HepG2 (cell line): Measurements from ENCODE around the gene RNU6-1. TPM values are rescaled to one million over a fixed set of nuclear protein-coding genes. Genes with fewer than 3 reads are reported as not detected.

ENCODE experiments used
- ATAD3A ChIP-seq: sonication (generic); formaldehyde crosslinking; IDR thresholded peaks from 2 replicates; pipeline ENCODE4 v1.4.0; 2020; ENCODE audit warnings: missing genetic modification reagents
- CBX1 ChIP-seq: IDR thresholded peaks from one replicate; pipeline ENCODE4 v1.6.1; 2016; ENCODE audit warnings: antibody characterized with exemption, low read depth
- CHD2 ChIP-seq: IDR thresholded peaks from 2 replicates; pipeline ENCODE4 v1.6.1; 2011; ENCODE audit warnings: low read depth, low read length, improper control_type of control experiment
- FOXA3 ChIP-seq: IDR thresholded peaks from 2 replicates; pipeline ENCODE4 v1.6.1; 2016; ENCODE audit warnings: missing genetic modification reagents, missing compliant biosample characterization
- GATAD1 ChIP-seq: IDR thresholded peaks from 2 replicates; pipeline ENCODE4 v1.6.1; 2016; ENCODE audit warnings: missing genetic modification reagents, missing compliant biosample characterization
- GMEB1 ChIP-seq: sonication (generic); formaldehyde crosslinking; IDR thresholded peaks from 2 replicates; pipeline ENCODE4 v1.5.1; 2020; ENCODE audit warnings: missing genetic modification reagents, mild to moderate bottlenecking, borderline replicate concordance
- NFYC ChIP-seq: IDR thresholded peaks from 2 replicates; pipeline ENCODE4 v1.6.1; 2016; ENCODE audit warnings: missing genetic modification reagents, missing compliant biosample characterization
- POLR2AphosphoS2 ChIP-seq: IDR thresholded peaks from 2 replicates; pipeline ENCODE4 v1.6.1; 2011; ENCODE audit warnings: low read depth, low read length, improper control_type of control experiment
- RARA ChIP-seq: IDR thresholded peaks from 2 replicates; pipeline ENCODE4 v1.6.1; 2016; ENCODE audit warnings: missing genetic modification reagents, missing compliant biosample characterization
- SAP130 ChIP-seq: IDR thresholded peaks from 2 replicates; pipeline ENCODE4 v1.6.1; 2016; ENCODE audit warnings: low read depth
- SRY ChIP-seq: sonication (generic); formaldehyde crosslinking; IDR thresholded peaks from 2 replicates; pipeline ENCODE4 v1.8.0; 2022; ENCODE audit warnings: mild to moderate bottlenecking, missing genetic modification reagents
- TBL1XR1 ChIP-seq: fragments of 150-350 bp; IDR thresholded peaks from 2 replicates; pipeline ENCODE4 v1.6.1; 2014; ENCODE audit warnings: borderline replicate concordance, low read length; ENCODE audit not compliant: partially characterized antibody
- TEF ChIP-seq: sonication (generic); formaldehyde crosslinking; IDR thresholded peaks from 2 replicates; pipeline ENCODE4 v1.5.0; 2020; ENCODE audit warnings: missing genetic modification reagents
- TFDP1 ChIP-seq: IDR thresholded peaks from 2 replicates; pipeline ENCODE4 v1.6.1; 2016; ENCODE audit warnings: missing compliant biosample characterization, missing genetic modification reagents, borderline replicate concordance
- YY1 ChIP-seq: IDR thresholded peaks from 2 replicates; pipeline ENCODE4 v1.6.1; 2011; ENCODE audit warnings: low read length, low read depth, moderate library complexity, mild to moderate bottlenecking; ENCODE audit not compliant: insufficient read depth, insufficient replicate concordance
- ZNF672 ChIP-seq: sonication (generic); formaldehyde crosslinking; IDR thresholded peaks from 2 replicates; pipeline ENCODE4 v1.8.1; 2022; ENCODE audit warnings: missing genetic modification reagents
- ZNF724P ChIP-seq: sonication (generic); formaldehyde crosslinking; IDR thresholded peaks from 2 replicates; pipeline ENCODE4 v1.8.0; 2022; ENCODE audit warnings: missing genetic modification reagents, borderline replicate concordance
- polyA plus RNA-seq, 8 experiments: library from polyadenylated mRNA; depleted of rRNA in 3 of 8; stranded (reverse) in 7 of 8; unstranded in 1 of 8; fragments of >200 nt; fragmentation: Illumina TruSeq in 4 of 8; extraction: Trizol in 4 of 8; gene quantifications; 2 replicates each; pipeline versions ENCODE4 v1.2.1 to v1.2.3, GENCODE V29; 2011 to 2016; ENCODE audit warnings: low read depth in 4 of 8, missing spikeins in 1 of 8, mixed read lengths in 1 of 8; ENCODE audit not compliant: insufficient read depth in 1 of 8
- total RNA-seq, 5 experiments: library from RNA; depleted of rRNA; stranded (reverse); fragments of >200 nt; fragmentation: Illumina TruSeq; extraction: Trizol; gene quantifications; 2 replicates each; pipeline ENCODE4 v1.2.3, GENCODE V29; 2016; ENCODE audit warnings: low read depth in 1 of 5
- TF ChIP-seq, protein P1 (sequence below): IDR thresholded peaks from 2 replicates; pipeline ENCODE4 v1.6.1; 2016
- TF ChIP-seq, protein P2 (sequence below): sonication (generic); formaldehyde crosslinking; IDR thresholded peaks from 2 replicates; pipeline ENCODE4 v1.5.1; 2020; ENCODE audit warnings: mild to moderate bottlenecking, missing genetic modification reagents, borderline replicate concordance

RNU6-1 gene
- total and polyA plus RNA-seq, 2 of the 13 experiments (the other 11 are each of a cell fraction or from before 2014, with no cell fraction given), result under 0.01 TPM; not detected in 1

DNA sequence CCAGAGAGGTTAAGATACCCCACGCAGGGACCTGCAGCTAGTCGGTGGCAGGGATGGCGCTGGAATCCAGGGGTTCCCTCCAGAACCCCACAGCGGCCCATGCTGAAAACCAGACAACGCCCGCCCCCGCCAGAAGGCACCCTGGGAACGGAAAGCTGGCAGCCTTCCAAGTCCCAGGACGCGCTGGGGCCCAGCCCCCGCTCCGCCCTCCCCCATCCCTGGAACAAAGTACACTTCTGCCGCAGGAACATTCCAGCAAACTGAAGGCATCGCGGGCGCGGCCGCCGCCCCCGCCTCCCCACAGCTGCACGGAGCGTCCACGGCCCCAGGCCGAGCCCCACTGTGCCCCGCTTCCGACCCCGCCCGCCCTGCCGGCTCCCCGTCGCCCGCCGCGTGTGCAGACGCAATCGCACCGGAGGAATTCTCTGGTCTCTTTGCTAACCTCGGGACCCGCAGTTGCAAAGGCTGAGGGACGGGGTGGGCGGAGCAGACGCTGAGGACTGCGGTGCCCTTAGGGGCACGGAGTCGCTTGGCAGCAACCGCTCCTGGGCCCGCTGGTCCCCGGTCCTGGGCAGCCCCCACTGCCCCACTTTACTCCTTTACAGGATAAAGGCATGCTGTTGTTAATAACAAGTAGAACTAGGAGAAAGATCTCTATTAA is 44.8 kb upstream of the RNU6-1 start (continued):
- TF ChIP-seq TFDP1 (peak; percentile 79; the same call in 1 of the 2 replicates), ZNF724P (CRISPR knock-in tag) (0 out of 2 replicates have a peak, but pooled peaks have one; percentile 51), GATAD1 (CRISPR knock-in tag) (peak; percentile 46), TBL1XR1 (peak; percentile 80), ZNF672 (CRISPR knock-in tag) (0 out of 2 replicates have a peak, but pooled peaks have one; percentile 78), SRY (peak; percentile 74; the same call in 1 of the 2 replicates), TEF (CRISPR knock-in tag) (no peak), CHD2 (peak; percentile 77; the same call in 1 of the 2 replicates), NFYC (no peak), GMEB1 (peak; percentile 75), ATAD3A (CRISPR knock-in tag) (no peak), CBX1 (peak; percentile 76), FOXA3 (CRISPR knock-in tag) (peak; percentile 73), YY1 (peak; percentile 53), SAP130 (CRISPR knock-in tag) (peak; percentile 83), RARA (CRISPR knock-in tag) (peak; percentile 89; the same call in 1 of the 2 replicates), POLR2AphosphoS2 (no peak)
- TF ChIP-seq, protein P1, sequence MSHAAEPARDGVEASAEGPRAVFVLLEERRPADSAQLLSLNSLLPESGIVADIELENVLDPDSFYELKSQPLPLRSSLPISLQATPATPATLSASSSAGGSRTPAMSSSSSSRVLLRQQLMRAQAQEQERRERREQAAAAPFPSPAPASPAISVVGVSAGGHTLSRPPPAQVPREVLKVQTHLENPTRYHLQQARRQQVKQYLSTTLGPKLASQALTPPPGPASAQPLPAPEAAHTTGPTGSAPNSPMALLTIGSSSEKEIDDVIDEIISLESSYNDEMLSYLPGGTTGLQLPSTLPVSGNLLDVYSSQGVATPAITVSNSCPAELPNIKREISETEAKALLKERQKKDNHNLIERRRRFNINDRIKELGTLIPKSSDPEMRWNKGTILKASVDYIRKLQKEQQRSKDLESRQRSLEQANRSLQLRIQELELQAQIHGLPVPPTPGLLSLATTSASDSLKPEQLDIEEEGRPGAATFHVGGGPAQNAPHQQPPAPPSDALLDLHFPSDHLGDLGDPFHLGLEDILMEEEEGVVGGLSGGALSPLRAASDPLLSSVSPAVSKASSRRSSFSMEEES (CRISPR knock-in tag), result peak; percentile 46; the same call in 1 of the 2 replicates
- TF ChIP-seq, protein P2, sequence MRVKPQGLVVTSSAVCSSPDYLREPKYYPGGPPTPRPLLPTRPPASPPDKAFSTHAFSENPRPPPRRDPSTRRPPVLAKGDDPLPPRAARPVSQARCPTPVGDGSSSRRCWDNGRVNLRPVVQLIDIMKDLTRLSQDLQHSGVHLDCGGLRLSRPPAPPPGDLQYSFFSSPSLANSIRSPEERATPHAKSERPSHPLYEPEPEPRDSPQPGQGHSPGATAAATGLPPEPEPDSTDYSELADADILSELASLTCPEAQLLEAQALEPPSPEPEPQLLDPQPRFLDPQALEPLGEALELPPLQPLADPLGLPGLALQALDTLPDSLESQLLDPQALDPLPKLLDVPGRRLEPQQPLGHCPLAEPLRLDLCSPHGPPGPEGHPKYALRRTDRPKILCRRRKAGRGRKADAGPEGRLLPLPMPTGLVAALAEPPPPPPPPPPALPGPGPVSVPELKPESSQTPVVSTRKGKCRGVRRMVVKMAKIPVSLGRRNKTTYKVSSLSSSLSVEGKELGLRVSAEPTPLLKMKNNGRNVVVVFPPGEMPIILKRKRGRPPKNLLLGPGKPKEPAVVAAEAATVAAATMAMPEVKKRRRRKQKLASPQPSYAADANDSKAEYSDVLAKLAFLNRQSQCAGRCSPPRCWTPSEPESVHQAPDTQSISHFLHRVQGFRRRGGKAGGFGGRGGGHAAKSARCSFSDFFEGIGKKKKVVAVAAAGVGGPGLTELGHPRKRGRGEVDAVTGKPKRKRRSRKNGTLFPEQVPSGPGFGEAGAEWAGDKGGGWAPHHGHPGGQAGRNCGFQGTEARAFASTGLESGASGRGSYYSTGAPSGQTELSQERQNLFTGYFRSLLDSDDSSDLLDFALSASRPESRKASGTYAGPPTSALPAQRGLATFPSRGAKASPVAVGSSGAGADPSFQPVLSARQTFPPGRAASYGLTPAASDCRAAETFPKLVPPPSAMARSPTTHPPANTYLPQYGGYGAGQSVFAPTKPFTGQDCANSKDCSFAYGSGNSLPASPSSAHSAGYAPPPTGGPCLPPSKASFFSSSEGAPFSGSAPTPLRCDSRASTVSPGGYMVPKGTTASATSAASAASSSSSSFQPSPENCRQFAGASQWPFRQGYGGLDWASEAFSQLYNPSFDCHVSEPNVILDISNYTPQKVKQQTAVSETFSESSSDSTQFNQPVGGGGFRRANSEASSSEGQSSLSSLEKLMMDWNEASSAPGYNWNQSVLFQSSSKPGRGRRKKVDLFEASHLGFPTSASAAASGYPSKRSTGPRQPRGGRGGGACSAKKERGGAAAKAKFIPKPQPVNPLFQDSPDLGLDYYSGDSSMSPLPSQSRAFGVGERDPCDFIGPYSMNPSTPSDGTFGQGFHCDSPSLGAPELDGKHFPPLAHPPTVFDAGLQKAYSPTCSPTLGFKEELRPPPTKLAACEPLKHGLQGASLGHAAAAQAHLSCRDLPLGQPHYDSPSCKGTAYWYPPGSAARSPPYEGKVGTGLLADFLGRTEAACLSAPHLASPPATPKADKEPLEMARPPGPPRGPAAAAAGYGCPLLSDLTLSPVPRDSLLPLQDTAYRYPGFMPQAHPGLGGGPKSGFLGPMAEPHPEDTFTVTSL (CRISPR knock-in tag), result peak; percentile 80
